KOPT-K1 (cell line): Measurements from ENCODE around the gene RDH8.
"Not testable (repeated sequence)": the region's sequence is repeated elsewhere in the genome, so short reads cannot be mapped to it uniquely, and the experiment has no call there.

Experiments
- H3K27ac ChIP-seq: fragments of 200-600 bp; sonication (generic); 2 replicates; pipeline ENCODE4 v1.5.1; 2016; ENCODE audit warnings: antibody characterized with exemption, mild to moderate bottlenecking, low read depth, low read length; ENCODE audit not compliant: poor library complexity, severe bottlenecking
- H3K36me3 ChIP-seq: fragments of 200-600 bp; sonication (generic); 2 replicates; pipeline ENCODE4 v1.5.1; 2017; ENCODE audit warnings: antibody characterized with exemption, mild to moderate bottlenecking, low read length, moderate library complexity; ENCODE audit not compliant: insufficient read depth
- H3K9me3 ChIP-seq: fragments of 200-600 bp; sonication (generic); 2 replicates; pipeline ENCODE4 v1.5.1; 2017; ENCODE audit warnings: antibody characterized with exemption, low read length, mild to moderate bottlenecking; ENCODE audit not compliant: insufficient read depth, poor library complexity, severe bottlenecking

The RDH8 gene

DNA sequence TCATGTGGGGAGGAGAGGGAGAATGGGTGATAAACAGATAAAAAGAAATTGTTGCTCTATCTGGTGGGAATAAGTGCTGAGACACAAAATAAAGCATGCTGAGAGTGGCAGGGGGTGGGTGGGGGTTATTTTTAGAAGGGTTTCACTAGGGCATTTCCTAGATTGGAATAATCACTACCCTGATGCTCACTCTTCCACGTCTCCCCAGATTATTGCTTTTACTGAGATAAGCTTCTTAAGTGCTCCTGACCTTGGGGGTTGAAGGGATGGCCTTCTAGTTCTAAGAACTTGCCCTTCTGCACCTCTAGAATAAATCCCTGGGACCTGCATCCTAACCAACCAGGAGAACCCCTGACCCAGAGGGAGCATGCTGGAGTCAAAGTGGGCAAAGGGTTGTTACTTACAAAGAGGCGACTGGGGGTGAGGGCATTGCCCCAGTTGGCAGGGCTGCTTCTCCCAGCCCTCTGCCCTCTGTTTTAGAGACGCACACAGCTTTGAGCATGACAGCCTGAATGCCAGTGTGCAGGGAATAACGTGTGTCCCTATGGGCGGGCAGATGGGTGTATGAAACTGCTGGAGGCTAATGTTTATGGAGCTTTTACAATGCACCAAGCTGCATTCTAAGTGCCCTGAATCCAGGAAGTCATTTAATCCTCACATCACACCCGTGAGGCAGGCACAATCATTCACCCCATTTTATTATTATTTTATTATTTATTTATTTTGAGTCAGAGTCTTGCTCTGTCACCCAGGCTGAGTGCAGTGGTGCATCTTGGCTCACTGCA, 743 bp downstream of the RDH8 start:
- H3K9me3 ChIP-seq: no peaks in the 10 kb centered on the region
- no peak overlapping the region for H3K27ac ChIP-seq
- no peaks in the 10 kb centered on the region for H3K36me3 ChIP-seq

- no peaks in the 10 kb centered on the region for H3K9me3 ChIP-seq
- no peak overlapping the region for H3K27ac ChIP-seq
- H3K36me3 ChIP-seq: no peaks in the 10 kb centered on the region
Measured at GRCh38 chr19:10018263-10018662, 5.0 kb downstream of the RDH8 start.

- Histone ChIP-seq H3K36me3 (no peaks in the 10 kb centered on the region), H3K27ac (no peak overlapping the region), H3K9me3 (no peaks in the 10 kb centered on the region)
Measured at GRCh38 chr19:10018786-10019185, 5.5 kb downstream of the RDH8 start.

GRCh38 chr19:10019246-10019645, 6.0 kb downstream of the RDH8 start:
- Histone ChIP-seq H3K27ac (no peak overlapping the region), H3K36me3 (no peaks in the 10 kb centered on the region)

DNA sequence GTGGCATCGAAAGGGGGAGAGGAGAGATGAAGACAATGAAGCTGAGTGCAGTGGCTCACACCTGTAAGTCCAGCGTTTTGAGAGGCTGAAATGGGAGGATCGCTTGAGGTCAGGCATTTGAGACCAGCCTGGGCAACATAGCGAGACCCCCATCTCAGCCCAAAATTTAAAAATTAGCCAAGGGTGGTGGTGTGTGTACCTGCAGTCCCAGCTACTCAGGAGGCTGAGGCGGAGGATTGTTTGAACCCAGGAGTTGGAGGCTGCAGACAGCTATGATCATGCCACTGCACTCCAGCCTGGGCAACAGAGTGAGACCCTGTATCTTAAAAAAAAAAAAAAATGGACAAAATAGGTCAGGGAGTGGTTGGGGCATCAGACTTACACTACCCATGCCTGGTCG, 7.6 kb downstream of the RDH8 start:
- H3K27ac ChIP-seq: no peak overlapping the region
- H3K9me3 ChIP-seq: no peaks in the 10 kb centered on the region
- H3K36me3 ChIP-seq: no peaks in the 10 kb centered on the region

More at GRCh38 chr19:10019246-10019645, 6.0 kb downstream of the RDH8 start:
- no peaks in the 10 kb centered on the region for H3K9me3 ChIP-seq

DNA sequence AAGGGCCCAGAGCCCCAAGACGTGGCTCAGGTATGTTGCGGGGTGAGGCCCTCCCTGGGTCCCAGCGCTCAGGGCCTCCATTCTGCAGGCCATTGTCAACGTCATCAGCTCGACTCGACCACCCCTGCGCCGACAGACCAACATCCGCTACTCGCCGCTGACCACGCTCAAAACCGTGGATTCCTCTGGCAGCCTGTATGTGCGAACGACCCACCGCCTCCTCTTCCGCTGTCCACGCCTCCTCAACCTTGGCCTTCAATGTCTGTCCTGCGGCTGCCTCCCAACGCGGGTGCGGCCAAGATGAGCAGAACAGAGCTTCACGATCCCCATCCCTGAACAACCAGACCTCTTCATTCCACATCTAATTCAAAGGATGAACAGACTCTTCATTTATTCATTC, 8.2 kb downstream of the RDH8 start:
- Histone ChIP-seq H3K36me3 (no peaks in the 10 kb centered on the region), H3K27ac (no peak overlapping the region), H3K9me3 (no peaks in the 10 kb centered on the region)

- H3K27ac ChIP-seq: no peak overlapping the region
- no peaks in the 10 kb centered on the region for H3K36me3 ChIP-seq
- no peaks in the 10 kb centered on the region for H3K9me3 ChIP-seq
Measured at GRCh38 chr19:10021863-10022262, 8.6 kb downstream of the RDH8 start.

GRCh38 chr19:10023096-10023495, 9.8 kb downstream of the RDH8 start:
- not testable (repeated sequence) for H3K36me3 ChIP-seq, H3K9me3 ChIP-seq, H3K27ac ChIP-seq

- no peak overlapping the region for H3K27ac ChIP-seq
- no peaks in the 10 kb centered on the region for H3K36me3 ChIP-seq
- no peaks in the 10 kb centered on the region for H3K9me3 ChIP-seq
Measured at GRCh38 chr19:10026744-10027143, 13.5 kb downstream of the RDH8 start.

DNA sequence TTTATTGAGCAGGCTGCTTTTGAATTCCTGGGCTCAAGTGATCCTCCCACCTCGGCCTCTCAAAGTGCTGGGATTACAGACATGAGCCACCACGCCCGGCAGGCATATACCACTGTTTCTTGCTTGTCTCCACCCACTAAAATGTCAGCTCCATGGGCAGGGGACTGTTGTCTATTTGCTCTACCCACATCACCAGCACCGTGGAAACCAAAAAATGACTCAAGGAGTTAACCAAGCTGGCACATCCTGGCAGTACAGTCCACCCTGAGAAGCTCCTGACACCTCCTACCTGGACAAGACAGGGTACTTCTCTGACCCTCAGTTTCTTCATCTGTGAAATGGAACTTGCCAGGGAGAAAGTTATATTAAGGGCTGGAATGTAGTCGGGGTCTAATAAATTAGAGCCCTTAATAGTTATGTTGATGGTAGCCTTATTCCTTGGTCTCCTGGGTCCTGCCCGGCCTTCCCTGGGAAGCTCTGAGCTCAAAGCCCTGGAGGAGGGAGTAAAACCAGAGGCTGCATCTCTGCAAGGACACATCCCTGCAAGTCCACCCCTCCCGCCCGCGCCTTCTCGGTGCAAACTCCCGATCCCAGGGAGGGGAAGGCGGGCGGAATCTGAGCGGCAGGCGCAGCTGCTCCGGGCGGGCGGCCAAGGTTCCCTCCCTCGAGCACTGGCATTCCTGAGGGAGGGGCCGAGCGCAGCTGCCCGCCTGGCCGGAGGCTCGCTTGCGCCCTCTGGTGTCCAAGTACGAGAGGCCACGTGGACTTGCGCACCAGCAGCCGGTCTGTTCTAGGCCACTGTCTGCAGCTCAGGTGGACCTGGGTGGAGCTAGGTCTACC, 14.1 kb downstream of the RDH8 start:
- Histone ChIP-seq H3K27ac (no peak overlapping the region), H3K9me3 (no peaks in the 10 kb centered on the region), H3K36me3 (no peaks in the 10 kb centered on the region)

- Histone ChIP-seq H3K27ac (no peak overlapping the region), H3K36me3 (no peaks in the 10 kb centered on the region), H3K9me3 (no peaks in the 10 kb centered on the region)
Measured at GRCh38 chr19:10033614-10034013, 20.3 kb downstream of the RDH8 start.

GRCh38 chr19:10036601-10037071, 23.4 kb downstream of the RDH8 start:
- H3K27ac ChIP-seq: no peak overlapping the region
- no peaks in the 10 kb centered on the region for H3K36me3 ChIP-seq
- H3K9me3 ChIP-seq: no peaks in the 10 kb centered on the region

DNA sequence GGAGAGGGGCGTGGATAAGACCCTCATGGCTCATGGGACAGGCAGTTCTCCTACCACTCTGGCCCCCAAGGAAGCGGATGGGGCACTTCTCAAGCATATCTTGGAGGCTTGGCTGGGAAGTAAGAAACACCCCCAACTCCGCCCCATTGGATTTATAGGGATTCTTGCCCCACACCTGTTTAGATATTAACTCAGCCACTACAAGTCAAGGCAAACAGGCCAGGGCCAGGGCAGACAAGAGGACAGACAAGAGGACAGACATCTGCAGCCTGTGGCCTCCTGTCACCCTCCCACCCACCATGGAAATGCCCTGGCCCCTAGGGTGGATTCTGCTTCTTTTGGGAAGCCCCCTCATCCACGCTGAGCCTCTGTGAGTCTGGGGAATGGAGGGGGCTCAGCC, 24.1 kb downstream of the RDH8 start:
- Histone ChIP-seq H3K27ac (no peak overlapping the region), H3K36me3 (no peaks in the 10 kb centered on the region), H3K9me3 (no peaks in the 10 kb centered on the region)

DNA sequence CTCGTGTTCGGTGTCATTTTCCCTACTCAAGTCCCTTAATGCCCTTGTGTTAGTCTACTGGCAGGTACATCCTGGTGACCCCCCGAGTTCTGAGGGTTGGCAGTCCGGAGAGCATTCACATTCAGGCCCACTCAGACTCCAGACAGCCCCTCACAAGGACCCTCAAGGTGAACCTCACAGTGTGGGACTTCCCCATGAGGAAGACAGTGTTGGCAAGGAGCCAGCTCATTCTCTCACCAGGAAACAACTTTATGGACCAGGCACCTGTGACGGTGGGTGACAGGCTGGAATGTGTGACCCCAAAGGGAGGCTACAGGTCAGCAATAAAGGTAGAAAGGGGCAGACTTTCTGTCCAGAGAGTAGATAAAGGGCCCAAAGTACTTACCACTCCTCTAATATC, 24.5 kb downstream of the RDH8 start:
- Histone ChIP-seq H3K36me3 (no peaks in the 10 kb centered on the region), H3K9me3 (no peaks in the 10 kb centered on the region), H3K27ac (no peak overlapping the region)

DNA sequence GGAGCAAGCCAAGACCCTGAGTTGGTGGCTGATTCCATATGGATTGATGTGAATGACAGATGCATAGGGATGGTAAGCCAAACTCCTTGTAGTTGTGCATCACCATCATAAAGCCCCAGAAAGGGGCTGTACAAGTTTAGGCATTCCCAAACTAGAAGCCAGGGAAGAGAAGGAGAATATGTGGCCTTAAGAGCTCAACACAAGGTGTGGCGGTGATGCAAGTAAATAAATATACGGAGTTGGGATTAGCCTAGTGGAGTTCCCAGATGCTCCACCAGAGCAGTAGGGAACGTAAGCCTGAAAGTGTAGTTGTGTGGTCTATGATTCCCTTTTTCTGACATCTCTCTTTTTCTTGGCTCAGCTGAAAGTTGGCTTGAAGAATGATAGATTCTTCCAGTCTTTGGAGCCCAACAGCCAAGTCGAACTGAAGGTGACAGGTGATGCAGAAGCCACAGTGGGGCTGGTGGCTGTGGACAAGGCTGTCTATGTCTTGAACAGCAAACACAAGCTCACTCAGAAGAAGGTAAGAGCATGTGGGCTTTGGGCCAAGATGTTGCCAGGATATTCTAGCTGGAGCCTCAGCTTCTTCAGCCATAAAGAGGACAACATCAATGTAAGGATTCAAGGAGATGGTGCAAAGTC, 30.1 kb downstream of the RDH8 start:
- Histone ChIP-seq H3K27ac (no peak overlapping the region), H3K36me3 (no peaks in the 10 kb centered on the region), H3K9me3 (no peaks in the 10 kb centered on the region)
